OCI-LY1 (cell line): ENCODE measurements around the gene DUSP3.

Source experiments
- EZH2 ChIP-seq: fragments of 200-600 bp; sonication (generic), shearing (Covaris generic); IDR thresholded peaks from 2 replicates; pipeline ENCODE4 v1.8.0; 2017; ENCODE audit warnings: borderline replicate concordance, mixed run types, mild to moderate bottlenecking, antibody characterized with exemption, low read length, moderate library complexity, mixed read lengths
- TF ChIP-seq, protein P1 (sequence below): fragments of 200-600 bp; sonication (generic), shearing (Covaris generic); IDR thresholded peaks from 2 replicates; pipeline ENCODE4 v1.5.1; 2017; ENCODE audit warnings: mild to moderate bottlenecking, antibody characterized with exemption, low read length, moderate library complexity, mixed read lengths

DNA sequence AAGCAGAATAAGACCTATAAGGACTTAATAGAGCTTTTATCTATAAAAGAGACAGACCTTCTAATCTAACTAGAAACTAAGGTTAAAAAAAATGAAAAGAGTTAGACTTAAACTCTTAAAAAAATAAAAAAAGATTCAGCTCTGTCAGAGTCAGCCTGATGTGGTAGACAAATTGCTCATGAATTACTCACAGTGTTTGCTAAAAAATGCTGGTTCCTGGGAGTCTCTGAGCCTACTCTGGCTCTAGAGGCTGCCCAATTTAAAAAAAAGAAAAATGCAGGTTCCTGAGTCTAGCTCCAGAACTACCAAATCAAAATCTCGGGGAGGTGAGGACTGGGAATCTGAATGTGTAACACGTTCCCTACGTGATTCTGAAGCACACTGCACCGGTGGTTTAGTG, 38.2 kb downstream of the DUSP3 start:
- TF ChIP-seq, protein P1, sequence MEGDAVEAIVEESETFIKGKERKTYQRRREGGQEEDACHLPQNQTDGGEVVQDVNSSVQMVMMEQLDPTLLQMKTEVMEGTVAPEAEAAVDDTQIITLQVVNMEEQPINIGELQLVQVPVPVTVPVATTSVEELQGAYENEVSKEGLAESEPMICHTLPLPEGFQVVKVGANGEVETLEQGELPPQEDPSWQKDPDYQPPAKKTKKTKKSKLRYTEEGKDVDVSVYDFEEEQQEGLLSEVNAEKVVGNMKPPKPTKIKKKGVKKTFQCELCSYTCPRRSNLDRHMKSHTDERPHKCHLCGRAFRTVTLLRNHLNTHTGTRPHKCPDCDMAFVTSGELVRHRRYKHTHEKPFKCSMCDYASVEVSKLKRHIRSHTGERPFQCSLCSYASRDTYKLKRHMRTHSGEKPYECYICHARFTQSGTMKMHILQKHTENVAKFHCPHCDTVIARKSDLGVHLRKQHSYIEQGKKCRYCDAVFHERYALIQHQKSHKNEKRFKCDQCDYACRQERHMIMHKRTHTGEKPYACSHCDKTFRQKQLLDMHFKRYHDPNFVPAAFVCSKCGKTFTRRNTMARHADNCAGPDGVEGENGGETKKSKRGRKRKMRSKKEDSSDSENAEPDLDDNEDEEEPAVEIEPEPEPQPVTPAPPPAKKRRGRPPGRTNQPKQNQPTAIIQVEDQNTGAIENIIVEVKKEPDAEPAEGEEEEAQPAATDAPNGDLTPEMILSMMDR = no peak
- no peak for TF ChIP-seq EZH2
